Smooth muscle cell of trachea (primary cell): ENCODE measurements around the gene UTP14A. TPM values are rescaled to one million over a fixed set of nuclear protein-coding genes. Genes with fewer than 3 reads are reported as not detected.

Source experiments
- total RNA-seq: library from RNA; depleted of rRNA; stranded (reverse); fragments of >200 nt; gene quantifications from 2 replicates; pipeline ENCODE4 v1.2.1, GENCODE V29; 2014

The UTP14A gene
- total RNA-seq: 17.0 and 17.5 TPM in 2 replicates

GRCh38 chrX:129905787-129906580 is at the start of gene UTP14A:
Gene UTP14A, plus strand, starts transcription at chrX:129906164. Its CDS starts 47 bp downstream, at chrX:129906211.

Other genes with a start within 250 kb of the UTP14A start
- 0.73 and 5.0 TPM in 2 replicates for gene XPNPEP2, start 167.2 kb upstream of the UTP14A start, total RNA-seq
- gene SASH3, start 126.2 kb upstream of the UTP14A start, total RNA-seq: not detected in 2 replicates
- 22.1 and 28.8 TPM in 2 replicates for gene ZDHHC9, start 62.3 kb upstream of the UTP14A start, total RNA-seq
- gene BCORL1, start 76.5 kb downstream of the UTP14A start, total RNA-seq: 2.5 and 4.2 TPM in 2 replicates
- gene ELF4, start 204.3 kb downstream of the UTP14A start, total RNA-seq: 9.7 and 14.1 TPM in 2 replicates